Spleen (tissue), 11 donors: ENCODE results near the gene TMEM252. TPM values are rescaled to one million over a fixed set of nuclear protein-coding genes. Genes with fewer than 3 reads are reported as not detected.

Experiments
- DNase-seq: peaks from one replicate; pipeline ENCODE4 v3.0.0-alpha.2; 2020
- H3K27ac ChIP-seq, 8 donors: fragments of 200-600 bp; sonication (generic) in 7 of 8; 1 replicate in 4 of 8; 2 replicates in 4 of 8; pipeline versions ENCODE4 v1.5.0 to v1.8.0; 2016 to 2021; ENCODE audit warnings: inconsistent platforms in 4 of 8, mild to moderate bottlenecking in 4 of 8, moderate library complexity in 1 of 8
- H3K27me3 ChIP-seq, 7 donors: fragments of 200-600 bp; sonication (generic) in 6 of 7; replicated peaks in 1 of 7; 1 replicate in 4 of 7; 2 replicates in 3 of 7; pipeline versions ENCODE4 v1.5.0 to v1.8.0; 2016 to 2021; ENCODE audit warnings: inconsistent platforms in 3 of 7, mild to moderate bottlenecking in 1 of 7
- H3K36me3 ChIP-seq, 6 donors: fragments of 200-600 bp; sonication (generic) in 5 of 6; 1 replicate in 4 of 6; 2 replicates in 2 of 6; pipeline versions ENCODE4 v1.5.0 to v1.8.0; 2016 to 2021; ENCODE audit warnings: inconsistent platforms in 2 of 6
- H3K4me1 ChIP-seq, 6 donors: fragments of 200-600 bp; sonication (generic) in 5 of 6; 1 replicate in 3 of 6; 2 replicates in 3 of 6; pipeline versions ENCODE4 v1.5.0 to v1.8.0; 2016 to 2021; ENCODE audit warnings: inconsistent platforms in 3 of 6
- H3K4me3 ChIP-seq, 8 donors: fragments of 200-600 bp; sonication (generic) in 7 of 8; 1 replicate in 4 of 8; 2 replicates in 4 of 8; pipeline versions ENCODE4 v1.5.0 to v1.8.0; 2016 to 2021; ENCODE audit warnings: inconsistent platforms in 4 of 8, mild to moderate bottlenecking in 4 of 8, moderate library complexity in 2 of 8
- H3K9me3 ChIP-seq, 8 donors: fragments of 200-600 bp; sonication (generic) in 7 of 8; 1 replicate in 4 of 8; 2 replicates in 4 of 8; pipeline versions ENCODE4 v1.5.0 to v1.8.0; 2016 to 2021; ENCODE audit warnings: inconsistent platforms in 4 of 8
- POLR2A ChIP-seq, 3 donors: fragments of 450-650 bp; IDR thresholded peaks; one replicate each; pipeline ENCODE4 v1.5.1; 2017; ENCODE audit warnings: antibody characterized with exemption in 3 of 3, mild to moderate bottlenecking in 1 of 3
- POLR2AphosphoS5 ChIP-seq, 3 donors: sonication (generic); formaldehyde crosslinking; IDR thresholded peaks; one replicate each; pipeline ENCODE4 v1.5.1; 2017; ENCODE audit warnings: antibody characterized with exemption in 3 of 3
- WGBS, 5 donors: extraction: QIAGEN DNeasy Blood & Tissue Kit in 3 of 5; methylation state at CpG; one replicate each; pipeline versions ENCODE4 v1.1.5 to v1.1.7; 2013 to 2018; 5-methylcytosine and 5-hydroxymethylcytosine counted together
- intact Hi-C: fragments of 100-400 bp; cut with DNase I; formaldehyde crosslinking; loops from one replicate; pipeline ENCODE4 v1.15.0; 2023; ENCODE audit warnings: low total_unique reads
- polyA plus RNA-seq, 3 donors: library from polyadenylated mRNA; stranded (reverse); fragments of 200-250 nt; gene quantifications; one replicate each; pipeline ENCODE4 v1.2.1, GENCODE V29; 2013
- total RNA-seq, 7 donors: library from RNA; depleted of rRNA in 3 of 7; stranded (reverse); fragments of >200 nt in 3 of 7; fragmentation: NEBNext Ultra II Directional in 4 of 7; extraction: Animal tissue kit (Norgen Biotek cat#: 25700) in 4 of 7; gene quantifications; one replicate each; pipeline versions ENCODE4 v1.1.0 to v1.2.1, GENCODE V29; 2016 to 2021
- TF ChIP-seq, protein P1 (sequence below), 11 experiments: fragments of 200-600 bp in 7 of 11; fragments of 450-650 bp in 4 of 11; sonication (generic) in 4 of 11; IDR thresholded peaks in 8 of 11; conservative IDR thresholded peaks in 3 of 11; 1 replicate in 7 of 11; 2 replicates in 4 of 11; pipeline versions ENCODE4 v1.4.0 to v1.8.0; 2016 to 2021; ENCODE audit warnings: antibody characterized with exemption in 11 of 11, inconsistent platforms in 4 of 11, mild to moderate bottlenecking in 1 of 11
- donor health status: healthy with polysubstance abuse.
- donor health status: DM: no; HTN: no; CAD: no; lungs with moderate emphysema.
- donor health status: DM: no; HTN: no; CAD: no.
- donor health status: Bipolar disorder and iron deficiency.
- donor health status: healthy.
- donor health status: DM: no; HTN: no; CAD: no.
- donor health status: DM: yes; HTN: yes; CAD: no.

The TMEM252 gene
- total and polyA plus RNA-seq, 10 donors = 0.85 TPM; not detected in 9

DNA sequence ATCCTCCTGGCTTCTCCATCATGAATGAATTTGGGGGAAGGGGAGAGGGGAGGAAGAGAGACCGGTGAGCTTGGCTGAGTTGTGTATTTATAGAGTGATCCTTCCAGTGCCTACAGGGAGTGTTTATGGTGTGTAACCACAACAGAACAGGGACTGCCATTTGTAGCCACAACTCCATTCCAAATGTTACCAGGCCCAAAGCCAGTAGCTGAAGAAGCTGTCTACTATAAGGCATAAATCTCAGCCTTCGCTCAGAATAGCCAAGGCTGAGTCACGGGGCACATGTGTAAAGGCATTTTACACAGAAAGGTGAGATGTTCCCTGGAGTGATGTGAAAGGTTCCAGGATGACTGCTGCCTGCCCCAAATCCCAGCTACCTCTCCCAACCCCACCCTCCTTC lies 2.5 kb downstream of the TMEM252 start:
- H3K36me3 ChIP-seq = no peaks in the 10 kb centered on the region
- no peak overlapping the region for H3K27ac ChIP-seq
- DNase-seq = no peak
- peaks cover 0 to 12% (median 3%) of the 10 kb centered on the region in 6 donors for H3K4me1 ChIP-seq
- TF ChIP-seq POLR2AphosphoS5 (IDR thresholded peaks at IDR 0.05) (no peak), POLR2A (IDR thresholded peaks at IDR 0.05) (no peak)
- TF ChIP-seq, protein P1, sequence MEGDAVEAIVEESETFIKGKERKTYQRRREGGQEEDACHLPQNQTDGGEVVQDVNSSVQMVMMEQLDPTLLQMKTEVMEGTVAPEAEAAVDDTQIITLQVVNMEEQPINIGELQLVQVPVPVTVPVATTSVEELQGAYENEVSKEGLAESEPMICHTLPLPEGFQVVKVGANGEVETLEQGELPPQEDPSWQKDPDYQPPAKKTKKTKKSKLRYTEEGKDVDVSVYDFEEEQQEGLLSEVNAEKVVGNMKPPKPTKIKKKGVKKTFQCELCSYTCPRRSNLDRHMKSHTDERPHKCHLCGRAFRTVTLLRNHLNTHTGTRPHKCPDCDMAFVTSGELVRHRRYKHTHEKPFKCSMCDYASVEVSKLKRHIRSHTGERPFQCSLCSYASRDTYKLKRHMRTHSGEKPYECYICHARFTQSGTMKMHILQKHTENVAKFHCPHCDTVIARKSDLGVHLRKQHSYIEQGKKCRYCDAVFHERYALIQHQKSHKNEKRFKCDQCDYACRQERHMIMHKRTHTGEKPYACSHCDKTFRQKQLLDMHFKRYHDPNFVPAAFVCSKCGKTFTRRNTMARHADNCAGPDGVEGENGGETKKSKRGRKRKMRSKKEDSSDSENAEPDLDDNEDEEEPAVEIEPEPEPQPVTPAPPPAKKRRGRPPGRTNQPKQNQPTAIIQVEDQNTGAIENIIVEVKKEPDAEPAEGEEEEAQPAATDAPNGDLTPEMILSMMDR (IDR thresholded peaks at IDR 0.05 in 8 of 11, conservative IDR thresholded peaks at IDR 0.05 in 3 of 11) = no peak
- intact Hi-C loops = no loop called here
- H3K27me3 ChIP-seq = no peaks in the 10 kb centered on the region
- H3K4me3 ChIP-seq = no peak overlapping the region
- WGBS, 5 donors = 86 to 97% (median 90%) methylated on average over 3 of the region's 3 CpGs
- no peaks in the 10 kb centered on the region for H3K9me3 ChIP-seq

DNA sequence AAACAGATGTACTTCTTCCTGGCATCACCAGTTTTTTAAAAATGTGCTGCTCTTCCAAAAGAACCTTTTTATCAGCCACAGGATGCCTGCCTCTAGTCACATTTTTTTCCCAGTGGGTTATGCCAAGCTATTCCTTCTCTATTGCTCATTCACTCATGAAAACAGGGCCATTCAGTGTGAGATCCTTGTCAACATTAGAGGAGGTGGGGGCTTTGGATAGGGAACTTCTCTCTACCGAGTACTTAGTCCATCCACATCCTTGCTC lies 3.1 kb downstream of the TMEM252 start:
- 77 to 100% (median 90%) methylated on average over 1 of the region's 1 CpG for WGBS, 5 donors

DNA sequence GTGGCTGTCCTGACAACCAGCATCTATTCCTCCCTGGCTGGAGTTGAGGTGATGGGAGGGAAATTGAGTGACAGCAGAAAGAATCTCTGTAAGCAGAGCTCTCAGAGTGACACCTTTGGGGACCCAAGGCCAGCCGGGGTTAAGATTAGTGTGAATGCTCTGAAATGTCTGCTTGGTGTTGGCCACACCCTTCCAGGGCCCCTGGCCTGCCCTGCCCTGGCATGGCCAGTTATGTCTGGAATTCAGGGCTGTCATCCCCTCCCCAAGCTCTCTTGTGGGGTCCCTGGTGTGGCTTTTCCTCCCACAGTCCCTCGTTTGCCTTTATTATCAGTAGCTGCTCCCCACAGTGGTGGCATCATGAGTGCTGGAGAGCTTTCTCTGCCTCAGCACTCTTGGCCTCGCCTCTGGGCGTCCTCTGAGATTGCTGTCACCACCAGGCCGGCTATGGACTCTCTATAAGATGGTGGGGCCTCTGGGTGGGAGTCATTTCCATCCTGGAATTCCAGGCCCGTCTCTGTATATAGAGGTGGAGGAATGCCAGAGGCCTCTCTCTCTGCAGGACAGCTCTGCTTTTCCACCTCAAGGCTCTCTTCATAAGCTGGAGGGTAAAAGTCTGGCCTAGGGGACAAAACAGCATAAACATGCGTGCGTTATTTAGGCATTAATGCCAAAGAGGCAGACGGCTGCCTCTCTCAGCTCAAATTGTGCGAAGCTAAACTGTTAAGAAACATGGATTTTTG lies 3.6 kb downstream of the TMEM252 start:
- intact Hi-C loops = no loop called here
- Histone ChIP-seq H3K9me3 (no peaks in the 10 kb centered on the region), H3K27ac (no peak overlapping the region), H3K27me3 (no peaks in the 10 kb centered on the region), H3K36me3 (no peaks in the 10 kb centered on the region), H3K4me3 (no peak overlapping the region), H3K4me1 (peaks cover 0 to 16% (median 3%) of the 10 kb centered on the region in 6 donors)
- TF ChIP-seq POLR2AphosphoS5 (IDR thresholded peaks at IDR 0.05) = no peak
- TF ChIP-seq, protein P1 (IDR thresholded peaks at IDR 0.05 in 8 of 11, conservative IDR thresholded peaks at IDR 0.05 in 3 of 11) = no peak
- no peak for DNase-seq
- 77 to 90% (median 83%) methylated on average over 10 of the region's 10 CpGs for WGBS, 5 donors

More for the DNA sequence above, 3.1 kb downstream of the TMEM252 start:
- H3K27me3 ChIP-seq = no peaks in the 10 kb centered on the region
- DNase-seq = no peak
- no peak overlapping the region for H3K27ac ChIP-seq
- TF ChIP-seq POLR2A (IDR thresholded peaks at IDR 0.05) (no peak), POLR2AphosphoS5 (IDR thresholded peaks at IDR 0.05) (no peak)
- TF ChIP-seq, protein P1 (IDR thresholded peaks at IDR 0.05 in 8 of 11, conservative IDR thresholded peaks at IDR 0.05 in 3 of 11) = no peak
- intact Hi-C loops = no loop called here
- H3K9me3 ChIP-seq = no peaks in the 10 kb centered on the region
- H3K36me3 ChIP-seq = no peaks in the 10 kb centered on the region
- H3K4me3 ChIP-seq = no peak overlapping the region
- peaks cover 0 to 12% (median 3%) of the 10 kb centered on the region in 6 donors for H3K4me1 ChIP-seq

DNA sequence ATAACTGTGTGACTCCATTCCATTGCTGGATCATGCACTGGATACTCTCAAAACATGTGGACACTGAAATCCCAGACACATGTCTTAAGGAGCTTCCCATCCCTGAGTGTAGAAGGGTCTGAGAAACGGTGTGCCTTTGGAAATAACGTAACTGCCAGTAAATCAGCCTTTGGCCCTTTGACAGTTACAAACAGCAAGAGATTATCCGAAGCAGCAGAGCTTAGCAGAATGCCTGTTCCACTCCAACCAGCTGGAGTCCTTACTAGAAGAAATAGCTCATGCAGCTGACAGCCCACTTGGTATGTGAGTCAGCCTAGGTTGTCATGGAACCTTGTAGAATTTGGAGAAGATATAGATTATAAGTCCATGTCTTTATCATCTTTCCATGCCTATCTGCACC lies 7.0 kb downstream of the TMEM252 start:
- Histone ChIP-seq H3K4me3 (no peak overlapping the region), H3K27me3 (no peaks in the 10 kb centered on the region), H3K4me1 (peaks cover 0 to 7% (median 0%) of the 10 kb centered on the region in 6 donors), H3K27ac (no peak overlapping the region), H3K36me3 (peaks cover 0 to 8% (median 0%) of the 10 kb centered on the region in 6 donors), H3K9me3 (no peaks in the 10 kb centered on the region)
- WGBS, 5 donors = 77 to 92% (median 85%) methylated on average over 3 of the region's 3 CpGs
- DNase-seq = no peak
- TF ChIP-seq, protein P1 (IDR thresholded peaks at IDR 0.05 in 8 of 11, conservative IDR thresholded peaks at IDR 0.05 in 3 of 11) = no peak
- TF ChIP-seq POLR2A (IDR thresholded peaks at IDR 0.05) (no peak), POLR2AphosphoS5 (IDR thresholded peaks at IDR 0.05) (no peak)
- intact Hi-C loops = no loop called here
